ENCODE data around the gene CYTH4.

DNA sequence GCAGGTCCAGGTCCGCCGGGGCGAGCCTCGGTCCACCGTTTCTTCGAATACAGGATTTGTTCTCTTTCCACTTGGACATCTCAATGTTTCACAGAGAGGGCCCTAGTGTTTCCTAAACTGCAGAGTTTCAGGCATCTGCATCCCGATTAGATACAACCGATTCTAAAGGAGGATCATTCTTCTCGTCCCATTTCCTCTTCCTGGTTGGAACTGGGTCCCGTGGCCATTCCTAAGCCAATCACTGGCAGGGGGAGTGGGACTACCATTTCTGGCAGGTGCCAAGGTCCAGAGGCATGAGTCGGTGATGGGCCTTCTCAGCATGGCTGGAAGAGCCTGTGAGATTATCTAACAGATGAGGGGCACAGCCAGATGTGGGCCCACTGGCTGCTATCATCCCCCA lies 76.1 kb downstream of the CYTH4 start:
- TF ChIP-seq, protein P1, sequence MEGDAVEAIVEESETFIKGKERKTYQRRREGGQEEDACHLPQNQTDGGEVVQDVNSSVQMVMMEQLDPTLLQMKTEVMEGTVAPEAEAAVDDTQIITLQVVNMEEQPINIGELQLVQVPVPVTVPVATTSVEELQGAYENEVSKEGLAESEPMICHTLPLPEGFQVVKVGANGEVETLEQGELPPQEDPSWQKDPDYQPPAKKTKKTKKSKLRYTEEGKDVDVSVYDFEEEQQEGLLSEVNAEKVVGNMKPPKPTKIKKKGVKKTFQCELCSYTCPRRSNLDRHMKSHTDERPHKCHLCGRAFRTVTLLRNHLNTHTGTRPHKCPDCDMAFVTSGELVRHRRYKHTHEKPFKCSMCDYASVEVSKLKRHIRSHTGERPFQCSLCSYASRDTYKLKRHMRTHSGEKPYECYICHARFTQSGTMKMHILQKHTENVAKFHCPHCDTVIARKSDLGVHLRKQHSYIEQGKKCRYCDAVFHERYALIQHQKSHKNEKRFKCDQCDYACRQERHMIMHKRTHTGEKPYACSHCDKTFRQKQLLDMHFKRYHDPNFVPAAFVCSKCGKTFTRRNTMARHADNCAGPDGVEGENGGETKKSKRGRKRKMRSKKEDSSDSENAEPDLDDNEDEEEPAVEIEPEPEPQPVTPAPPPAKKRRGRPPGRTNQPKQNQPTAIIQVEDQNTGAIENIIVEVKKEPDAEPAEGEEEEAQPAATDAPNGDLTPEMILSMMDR (IDR thresholded peaks at IDR 0.05): no peak
- TF ChIP-seq EP300 (IDR thresholded peaks at IDR 0.05) (no peak), POLR2A (IDR thresholded peaks at IDR 0.05) (no peak)

All from stomach (tissue), 4 donors.